Measurements from ENCODE around the gene IL1RL1.

The IL1RL1 gene

DNA sequence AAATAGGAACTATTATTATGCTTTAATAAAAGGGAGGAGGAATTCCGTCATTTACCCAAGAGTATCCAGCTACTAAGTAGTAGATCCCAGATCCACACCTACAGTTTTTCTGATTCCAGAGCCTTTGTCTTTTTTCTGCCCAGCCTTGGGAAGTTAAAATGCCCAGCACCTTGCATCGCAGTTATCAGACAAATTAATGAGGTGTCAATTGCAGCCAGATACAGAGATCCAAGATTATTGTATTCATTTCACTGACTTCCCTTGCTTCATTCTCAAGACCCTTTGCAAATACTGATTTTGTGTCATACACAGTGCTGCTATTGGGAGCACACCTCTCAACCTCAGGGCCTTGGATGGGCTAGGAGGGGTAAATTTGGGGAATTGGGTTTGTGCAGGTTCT is 45.4 kb downstream of the IL1RL1 start:
- no peak overlapping the region for H3K4me3 ChIP-seq (ENCODE audit: low read depth, low read length)
- H3K9ac ChIP-seq (ENCODE audit: low read length): no peak overlapping the region
- H3K36me3 ChIP-seq (ENCODE audit: control insufficient read depth, insufficient read depth, low read length): no peaks in the 10 kb centered on the region
- H3K4me1 ChIP-seq (ENCODE audit: control insufficient read depth, insufficient read depth, low read length): peaks cover 2% of the 10 kb centered on the region; the same call in 1 of the 2 replicates
- H3K27me3 ChIP-seq (ENCODE audit: control insufficient read depth, insufficient read depth, low read length): peaks cover 27% of the 10 kb centered on the region
- H3K27ac ChIP-seq (ENCODE audit: low read depth, low read length): no peak overlapping the region
- no peaks in the 10 kb centered on the region for H3K9me3 ChIP-seq (ENCODE audit: control insufficient read depth, insufficient read depth, low read depth, low read length)

DNA sequence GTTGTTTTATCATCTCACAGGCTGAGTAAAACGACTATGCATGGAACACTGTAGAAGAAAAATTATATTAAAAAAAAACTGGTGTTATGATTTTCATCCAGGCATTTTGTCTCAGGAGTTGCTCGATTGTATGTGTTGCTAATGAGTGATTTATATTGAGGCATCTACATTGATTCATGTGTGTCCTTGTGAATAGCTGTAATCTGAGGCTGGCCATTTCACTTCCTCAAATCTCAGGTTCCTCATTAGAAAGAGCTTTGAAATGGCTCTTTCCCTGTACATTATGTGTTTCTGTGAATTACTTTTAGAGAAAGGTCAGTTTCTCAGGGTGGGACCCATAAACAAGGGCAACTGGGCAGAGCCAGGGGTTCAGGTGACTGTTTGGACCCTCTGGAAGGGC is 46.6 kb downstream of the IL1RL1 start:
- Histone ChIP-seq H3K4me1 (ENCODE audit: control insufficient read depth, insufficient read depth, low read length) (peaks cover 2% of the 10 kb centered on the region; the same call in 1 of the 2 replicates), H3K4me3 (ENCODE audit: low read depth, low read length) (no peak overlapping the region), H3K36me3 (ENCODE audit: control insufficient read depth, insufficient read depth, low read length) (no peaks in the 10 kb centered on the region), H3K9me3 (ENCODE audit: control insufficient read depth, insufficient read depth, low read depth, low read length) (no peaks in the 10 kb centered on the region), H3K27me3 (ENCODE audit: control insufficient read depth, insufficient read depth, low read length) (peaks cover 27% of the 10 kb centered on the region), H3K27ac (ENCODE audit: low read depth, low read length) (no peak overlapping the region), H3K9ac (ENCODE audit: low read length) (no peak overlapping the region)

DNA sequence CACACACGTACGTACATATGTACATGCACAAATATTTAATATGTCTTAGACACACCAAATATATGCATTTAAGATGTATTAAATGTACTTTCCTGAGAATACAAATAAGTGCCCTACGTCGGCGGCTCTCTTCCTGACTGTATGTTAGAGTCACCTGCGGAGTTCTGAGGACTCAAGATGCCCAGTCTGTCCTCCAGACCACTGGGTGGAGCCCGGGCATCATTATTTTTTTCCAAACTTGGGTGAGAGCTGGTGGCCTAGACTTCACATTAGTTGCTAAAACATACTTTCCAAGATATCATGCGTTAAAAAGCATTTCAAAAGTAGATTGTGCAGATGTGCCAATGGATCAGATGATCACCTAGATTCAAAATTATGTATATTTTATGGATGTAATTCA is 47.1 kb downstream of the IL1RL1 start:
- Histone ChIP-seq H3K9me3 (ENCODE audit: control insufficient read depth, insufficient read depth, low read depth, low read length) (no peaks in the 10 kb centered on the region), H3K27ac (ENCODE audit: low read depth, low read length) (no peak overlapping the region), H3K36me3 (ENCODE audit: control insufficient read depth, insufficient read depth, low read length) (no peaks in the 10 kb centered on the region), H3K27me3 (ENCODE audit: control insufficient read depth, insufficient read depth, low read length) (peaks cover 27% of the 10 kb centered on the region), H3K4me1 (ENCODE audit: control insufficient read depth, insufficient read depth, low read length) (peaks cover 2% of the 10 kb centered on the region; the same call in 1 of the 2 replicates), H3K4me3 (ENCODE audit: low read depth, low read length) (no peak overlapping the region), H3K9ac (ENCODE audit: low read length) (no peak overlapping the region)

DNA sequence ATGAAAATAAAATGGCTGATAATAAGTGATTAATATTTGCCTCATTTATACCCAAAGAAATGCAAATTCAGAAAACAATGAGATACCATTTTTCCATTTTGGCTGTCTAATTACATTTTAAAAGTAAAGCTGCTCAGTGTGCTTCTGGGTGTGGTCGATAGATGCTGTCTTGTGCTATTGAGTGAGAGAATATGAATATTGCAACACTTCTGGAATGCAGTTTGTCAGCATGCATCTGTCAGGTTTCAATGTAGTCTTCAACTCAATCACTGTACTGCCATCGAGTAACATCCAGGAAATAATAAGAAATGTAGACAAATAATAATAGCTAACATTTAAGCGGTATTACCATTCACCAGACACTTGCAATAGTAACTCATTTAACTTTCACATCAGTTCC is 48.2 kb downstream of the IL1RL1 start:
- Histone ChIP-seq H3K4me1 (ENCODE audit: control insufficient read depth, insufficient read depth, low read length) (peaks cover 2% of the 10 kb centered on the region; the same call in 1 of the 2 replicates), H3K36me3 (ENCODE audit: control insufficient read depth, insufficient read depth, low read length) (no peaks in the 10 kb centered on the region), H3K27ac (ENCODE audit: low read depth, low read length) (no peak overlapping the region), H3K4me3 (ENCODE audit: low read depth, low read length) (no peak overlapping the region), H3K9me3 (ENCODE audit: control insufficient read depth, insufficient read depth, low read depth, low read length) (0 out of 2 replicates have a peak, but pooled peaks cover 4% of the 10 kb centered on the region), H3K27me3 (ENCODE audit: control insufficient read depth, insufficient read depth, low read length) (peaks cover 27% of the 10 kb centered on the region), H3K9ac (ENCODE audit: low read length) (no peak overlapping the region)

DNA sequence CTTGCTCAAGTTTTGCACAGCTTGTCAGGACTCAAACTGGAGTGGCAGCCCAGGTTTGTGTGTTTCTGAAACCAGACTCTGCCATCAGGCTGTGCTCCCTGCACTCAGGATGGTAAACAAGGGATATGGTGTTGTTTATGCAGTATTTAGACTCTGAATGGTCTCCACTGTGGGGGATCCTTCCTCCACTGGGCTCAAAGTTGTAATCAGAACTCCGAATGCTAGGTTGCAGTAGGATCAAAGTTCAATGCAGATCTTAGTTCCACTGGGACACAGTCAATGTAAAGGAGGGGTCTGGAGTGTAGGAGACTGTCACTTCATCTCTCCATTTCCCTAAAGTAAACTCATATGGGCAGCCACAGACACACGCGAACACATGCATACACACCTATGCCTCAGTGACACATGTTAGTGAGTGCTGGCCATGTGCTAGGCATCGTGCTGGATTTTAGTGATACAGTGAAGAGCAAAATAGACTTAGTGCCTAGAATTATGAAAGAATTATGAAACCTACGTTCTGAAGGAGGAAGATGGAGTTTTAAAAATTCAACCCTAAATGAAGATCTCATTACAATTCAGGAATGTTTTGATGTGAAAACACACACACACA is 50.4 kb downstream of the IL1RL1 start:
- Histone ChIP-seq H3K4me1 (ENCODE audit: control insufficient read depth, insufficient read depth, low read length) (peaks cover 2% of the 10 kb centered on the region; the same call in 1 of the 2 replicates), H3K36me3 (ENCODE audit: control insufficient read depth, insufficient read depth, low read length) (no peaks in the 10 kb centered on the region), H3K27ac (ENCODE audit: low read depth, low read length) (no peak overlapping the region), H3K4me3 (ENCODE audit: low read depth, low read length) (no peak overlapping the region), H3K9ac (ENCODE audit: low read length) (no peak overlapping the region), H3K27me3 (ENCODE audit: control insufficient read depth, insufficient read depth, low read length) (peaks cover 11% of the 10 kb centered on the region), H3K9me3 (ENCODE audit: control insufficient read depth, insufficient read depth, low read depth, low read length) (peaks cover 26% of the 10 kb centered on the region)

DNA sequence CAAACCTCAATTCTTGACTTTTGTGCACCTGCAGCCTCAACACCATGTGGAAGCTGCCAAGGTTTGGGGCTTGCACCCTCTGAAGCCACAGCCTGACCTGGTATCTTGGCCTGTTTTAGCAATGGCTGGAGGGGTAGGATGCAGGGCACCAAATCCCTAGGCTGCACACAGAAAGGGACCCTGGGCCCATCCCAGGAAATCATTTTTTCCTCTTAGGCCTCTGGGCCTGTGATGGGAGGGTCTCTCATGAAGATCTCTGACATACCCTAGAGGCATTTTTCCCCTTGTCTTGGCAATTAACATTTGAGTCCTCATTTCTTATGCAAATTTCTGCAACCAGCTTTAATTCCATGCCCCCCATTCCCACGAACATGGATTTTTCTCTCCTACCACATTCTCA is 54.4 kb downstream of the IL1RL1 start:
- no peak overlapping the region for H3K4me3 ChIP-seq (ENCODE audit: low read depth, low read length)
- H3K27ac ChIP-seq (ENCODE audit: low read depth, low read length): no peak overlapping the region
- H3K27me3 ChIP-seq (ENCODE audit: control insufficient read depth, insufficient read depth, low read length): no peaks in the 10 kb centered on the region
- no peak overlapping the region for H3K9ac ChIP-seq (ENCODE audit: low read length)
- H3K36me3 ChIP-seq (ENCODE audit: control insufficient read depth, insufficient read depth, low read length): no peaks in the 10 kb centered on the region
- H3K9me3 ChIP-seq (ENCODE audit: control insufficient read depth, insufficient read depth, low read depth, low read length): peaks cover 34% of the 10 kb centered on the region
- peaks cover 2% of the 10 kb centered on the region; the same call in 1 of the 2 replicates for H3K4me1 ChIP-seq (ENCODE audit: control insufficient read depth, insufficient read depth, low read length)

DNA sequence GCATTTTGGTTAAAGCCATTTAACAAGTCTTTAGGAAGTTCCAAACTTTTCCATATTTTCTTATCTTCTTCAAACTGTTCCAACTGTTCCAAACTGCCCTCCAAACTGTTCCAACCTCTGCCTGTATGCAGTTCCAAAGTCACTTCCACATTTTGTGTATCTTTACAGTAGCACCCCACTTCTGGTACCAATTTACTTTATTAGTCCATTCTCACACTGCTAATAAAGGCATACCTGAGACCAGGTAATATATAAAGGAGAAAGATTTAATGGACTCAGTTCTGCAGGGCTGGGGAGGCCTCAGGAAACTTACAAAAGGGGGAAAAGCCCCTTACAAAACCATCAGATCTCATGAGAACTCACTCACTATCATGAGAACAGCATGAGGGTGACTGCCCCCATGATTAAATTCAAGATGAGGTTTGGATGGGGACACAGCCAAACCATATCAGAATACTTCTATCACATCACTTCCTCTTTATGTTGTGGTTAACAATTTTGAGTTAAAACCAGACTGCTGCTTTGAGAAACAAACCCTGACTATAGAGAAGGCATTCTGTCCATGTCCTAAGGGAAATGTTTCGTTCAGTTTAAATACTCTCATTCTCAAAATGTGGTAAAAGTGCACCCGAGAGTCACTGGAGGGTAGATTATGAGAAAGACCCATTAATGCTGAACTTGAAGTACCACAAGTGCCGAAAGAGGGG is 55.2 kb downstream of the IL1RL1 start:
- Histone ChIP-seq H3K4me1 (ENCODE audit: control insufficient read depth, insufficient read depth, low read length) (peaks cover under 1% of the 10 kb centered on the region; the same call in 1 of the 2 replicates), H3K4me3 (ENCODE audit: low read depth, low read length) (no peak overlapping the region), H3K9me3 (ENCODE audit: control insufficient read depth, insufficient read depth, low read depth, low read length) (peaks cover 34% of the 10 kb centered on the region), H3K36me3 (ENCODE audit: control insufficient read depth, insufficient read depth, low read length) (no peaks in the 10 kb centered on the region), H3K9ac (ENCODE audit: low read length) (no peak overlapping the region), H3K27ac (ENCODE audit: low read depth, low read length) (no peak overlapping the region), H3K27me3 (ENCODE audit: control insufficient read depth, insufficient read depth, low read length) (no peaks in the 10 kb centered on the region)

DNA sequence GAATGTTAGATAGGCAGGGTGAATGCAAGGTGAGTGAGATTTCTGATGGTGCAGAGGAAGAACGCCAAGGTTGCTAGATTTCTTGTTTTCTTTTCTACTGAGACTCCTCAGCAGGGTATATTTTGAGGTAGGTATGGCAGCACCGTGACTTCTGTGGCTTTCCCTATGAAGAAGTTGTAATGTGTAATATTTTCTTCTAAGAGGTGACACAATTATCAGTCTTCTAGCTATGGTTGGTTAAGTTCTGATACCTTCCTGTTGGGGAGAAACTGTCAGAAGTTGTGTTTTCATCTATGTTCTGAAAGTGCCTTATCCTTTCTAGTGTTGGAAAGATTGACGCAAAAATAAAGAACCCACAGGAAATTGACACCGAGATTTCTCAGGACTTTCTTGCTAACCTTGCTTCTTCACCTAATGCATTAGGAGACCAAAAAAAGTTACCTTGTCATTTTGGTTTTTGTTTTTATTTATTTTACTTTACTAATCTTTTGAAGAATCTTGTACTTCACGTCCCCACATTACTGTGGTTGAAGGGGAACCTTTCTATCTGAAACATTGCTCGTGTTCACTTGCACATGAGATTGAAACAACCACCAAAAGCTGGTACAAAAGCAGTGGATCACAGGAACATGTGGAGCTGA is 56.1 kb downstream of the IL1RL1 start:
- Histone ChIP-seq H3K4me1 (ENCODE audit: control insufficient read depth, insufficient read depth, low read length) (no peaks in the 10 kb centered on the region), H3K27ac (ENCODE audit: low read depth, low read length) (no peak overlapping the region), H3K36me3 (ENCODE audit: control insufficient read depth, insufficient read depth, low read length) (no peaks in the 10 kb centered on the region), H3K9ac (ENCODE audit: low read length) (no peak overlapping the region), H3K4me3 (ENCODE audit: low read depth, low read length) (no peak overlapping the region), H3K27me3 (ENCODE audit: control insufficient read depth, insufficient read depth, low read length) (no peaks in the 10 kb centered on the region), H3K9me3 (ENCODE audit: control insufficient read depth, insufficient read depth, low read depth, low read length) (peaks cover 34% of the 10 kb centered on the region)

DNA sequence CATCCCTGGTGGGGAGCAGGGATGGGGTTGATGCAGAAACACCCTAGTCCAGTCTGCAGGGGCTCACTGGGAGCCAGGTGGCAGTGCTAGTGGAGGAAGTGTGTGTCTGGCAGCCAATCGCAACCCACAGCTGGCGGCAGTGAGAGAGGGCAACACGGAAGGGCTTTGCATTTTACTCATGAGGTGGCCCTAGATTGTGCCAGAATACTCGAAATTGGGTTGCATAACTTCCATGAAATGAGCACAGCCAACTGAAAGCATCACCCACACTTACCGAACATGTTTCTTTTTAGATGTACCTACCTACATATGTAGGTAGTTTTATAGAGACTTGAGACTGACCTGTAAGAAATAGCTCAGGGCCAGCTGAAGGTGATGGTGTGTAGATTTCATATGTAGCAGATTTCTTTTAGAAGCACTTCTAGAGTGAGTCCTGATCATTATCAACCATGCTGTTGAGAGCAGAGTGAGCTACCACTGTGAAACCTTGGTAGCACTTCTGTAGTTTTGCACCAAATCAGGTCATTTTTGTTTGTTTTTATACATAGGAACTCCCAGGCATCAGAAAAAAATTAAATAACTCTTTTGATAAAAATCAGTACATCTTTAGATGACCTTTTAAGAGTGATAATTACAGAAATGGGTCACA is 57.2 kb downstream of the IL1RL1 start:
- H3K9me3 ChIP-seq (ENCODE audit: control insufficient read depth, insufficient read depth, low read depth, low read length): peaks cover 35% of the 10 kb centered on the region
- no peaks in the 10 kb centered on the region for H3K36me3 ChIP-seq (ENCODE audit: control insufficient read depth, insufficient read depth, low read length)
- no peaks in the 10 kb centered on the region for H3K4me1 ChIP-seq (ENCODE audit: control insufficient read depth, insufficient read depth, low read length)
- H3K9ac ChIP-seq (ENCODE audit: low read length): no peak overlapping the region
- no peak overlapping the region for H3K4me3 ChIP-seq (ENCODE audit: low read depth, low read length)
- H3K27ac ChIP-seq (ENCODE audit: low read depth, low read length): no peak overlapping the region
- H3K27me3 ChIP-seq (ENCODE audit: control insufficient read depth, insufficient read depth, low read length): no peaks in the 10 kb centered on the region

DNA sequence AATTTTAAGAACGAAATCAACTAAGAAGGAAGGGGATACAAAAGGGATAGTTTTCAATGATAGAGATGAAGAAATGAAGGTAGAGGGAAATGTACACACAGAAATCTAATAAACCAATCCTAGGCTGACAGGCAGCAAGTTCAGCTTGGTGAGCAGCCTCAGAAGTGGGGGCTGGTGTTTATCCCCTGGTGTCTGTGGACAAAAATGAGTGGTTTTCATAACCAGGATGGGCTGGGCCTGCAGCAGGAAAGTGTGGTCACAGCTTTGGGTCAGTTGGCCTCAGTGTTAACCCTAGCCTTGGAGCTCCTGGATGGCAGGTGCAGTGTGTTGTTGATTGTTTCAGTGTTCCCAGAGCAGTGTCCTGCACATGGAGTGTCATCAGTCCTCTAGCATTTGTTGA is 58.5 kb downstream of the IL1RL1 start:
- H3K27me3 ChIP-seq (ENCODE audit: control insufficient read depth, insufficient read depth, low read length): no peaks in the 10 kb centered on the region
- no peak overlapping the region for H3K9ac ChIP-seq (ENCODE audit: low read length)
- H3K27ac ChIP-seq (ENCODE audit: low read depth, low read length): no peak overlapping the region
- no peak overlapping the region for H3K4me3 ChIP-seq (ENCODE audit: low read depth, low read length)
- H3K9me3 ChIP-seq (ENCODE audit: control insufficient read depth, insufficient read depth, low read depth, low read length): peaks cover 32% of the 10 kb centered on the region
- no peaks in the 10 kb centered on the region for H3K4me1 ChIP-seq (ENCODE audit: control insufficient read depth, insufficient read depth, low read length)
- H3K36me3 ChIP-seq (ENCODE audit: control insufficient read depth, insufficient read depth, low read length): no peaks in the 10 kb centered on the region

Measured in HUES6 (cell line).